Mammary epithelial cell (primary cell): ENCODE results near the gene ROBO4.

Experiments used
- CTCF ChIP-seq, 2 donors: IDR thresholded peaks in 1 of 2; conservative IDR thresholded peaks in 1 of 2; 2 replicates each; pipeline ENCODE4 v1.5.1; 2011 to 2012; ENCODE audit warnings: inconsistent platforms in 2 of 2, low read length in 2 of 2, mild to moderate bottlenecking in 2 of 2, control low read depth in 1 of 2, low read depth in 1 of 2; ENCODE audit not compliant: insufficient read depth in 1 of 2; ENCODE audit errors: extremely low read depth in 1 of 2
- EZH2 ChIP-seq: IDR thresholded peaks from 2 replicates; pipeline ENCODE4 v1.6.1; 2012; ENCODE audit warnings: low read length, inconsistent platforms, borderline replicate concordance

- TF ChIP-seq CTCF (conservative IDR thresholded peaks at IDR 0.05 in 1 of 2, IDR thresholded peaks at IDR 0.05 in 1 of 2; ENCODE audit: extremely low read depth in 1 of 2, insufficient read depth in 1 of 2, low read depth in 1 of 2, low read length in 2 of 2): peak; percentile 77 to 80
- no peak for TF ChIP-seq EZH2
Measured at GRCh38 chr11:124837491-124837856, 60.2 kb downstream of the ROBO4 start.
